ENCODE results near the gene SACS.

SACS gene

GRCh38 chr13:23462815-23463559 is 29.5 kb upstream of the SACS start:
- H3K4me2 ChIP-seq (ENCODE audit: low read length) = no peak overlapping the region

GRCh38 chr13:23461544-23461943 is 28.0 kb upstream of the SACS start:
- Histone ChIP-seq H3K4me3 (ENCODE audit: low read length) (no peak overlapping the region), H3K9me3 (ENCODE audit: control insufficient read depth, insufficient read depth, low read length) (no peaks in the 10 kb centered on the region; the same call in 1 of the 2 replicates), H3K4me1 (ENCODE audit: control insufficient read depth, low read length) (peaks cover 2% of the 10 kb centered on the region; the same call in 1 of the 2 replicates), H3K36me3 (ENCODE audit: control insufficient read depth, low read length) (no peaks in the 10 kb centered on the region), H3K79me2 (ENCODE audit: control insufficient read depth, low read length) (no peaks in the 10 kb centered on the region), H3K9me2 (replicated peaks; ENCODE audit: control insufficient read depth, low read length) (no peaks in the 10 kb centered on the region), H3K27me3 (ENCODE audit: control insufficient read depth, low read length) (peaks cover 21% of the 10 kb centered on the region), H4K20me1 (ENCODE audit: control insufficient read depth, insufficient read depth, low read depth, low read length) (no peaks in the 10 kb centered on the region), H3K27ac (ENCODE audit: low read depth, low read length) (no peak overlapping the region), H3F3A (ENCODE audit: control insufficient read depth, insufficient read depth) (no peaks in the 10 kb centered on the region), H3K4me2 (ENCODE audit: low read length) (no peak overlapping the region)
- no peak for TF ChIP-seq EZH2phosphoT487 (IDR thresholded peaks at IDR 0.05; ENCODE audit: borderline replicate concordance, low read length)
- TF ChIP-seq CTCF (IDR thresholded peaks at IDR 0.05; ENCODE audit: low read depth, low read length, poor library complexity, severe bottlenecking) = no peak

More at GRCh38 chr13:23462815-23463559, 29.5 kb upstream of the SACS start:
- H3K4me1 ChIP-seq (ENCODE audit: control insufficient read depth, low read length) = peaks cover 4% of the 10 kb centered on the region; the same call in 1 of the 2 replicates
- TF ChIP-seq CTCF (IDR thresholded peaks at IDR 0.05; ENCODE audit: low read depth, low read length, poor library complexity, severe bottlenecking) = no peak
- TF ChIP-seq EZH2phosphoT487 (IDR thresholded peaks at IDR 0.05; ENCODE audit: borderline replicate concordance, low read length) = no peak
- H4K20me1 ChIP-seq (ENCODE audit: control insufficient read depth, insufficient read depth, low read depth, low read length) = no peaks in the 10 kb centered on the region
- no peak overlapping the region for H3K27ac ChIP-seq (ENCODE audit: low read depth, low read length)
- H3K79me2 ChIP-seq (ENCODE audit: control insufficient read depth, low read length) = no peaks in the 10 kb centered on the region
- no peak overlapping the region for H3K4me3 ChIP-seq (ENCODE audit: low read length)
- no peaks in the 10 kb centered on the region for H3K36me3 ChIP-seq (ENCODE audit: control insufficient read depth, low read length)
- H3K27me3 ChIP-seq (ENCODE audit: control insufficient read depth, low read length) = peaks cover 28% of the 10 kb centered on the region
- no peaks in the 10 kb centered on the region for H3F3A ChIP-seq (ENCODE audit: control insufficient read depth, insufficient read depth)
- H3K9me3 ChIP-seq (ENCODE audit: control insufficient read depth, insufficient read depth, low read length) = no peaks in the 10 kb centered on the region; the same call in 1 of the 2 replicates
- H3K9me2 ChIP-seq (replicated peaks; ENCODE audit: control insufficient read depth, low read length) = no peaks in the 10 kb centered on the region

GRCh38 chr13:23460921-23461320 is 27.4 kb upstream of the SACS start:
- Histone ChIP-seq H3K27me3 (ENCODE audit: control insufficient read depth, low read length) (peaks cover 15% of the 10 kb centered on the region), H3K27ac (ENCODE audit: low read depth, low read length) (no peak overlapping the region), H3K79me2 (ENCODE audit: control insufficient read depth, low read length) (no peaks in the 10 kb centered on the region), H3K4me1 (ENCODE audit: control insufficient read depth, low read length) (no peaks in the 10 kb centered on the region), H3K36me3 (ENCODE audit: control insufficient read depth, low read length) (no peaks in the 10 kb centered on the region), H3K4me3 (ENCODE audit: low read length) (no peak overlapping the region), H4K20me1 (ENCODE audit: control insufficient read depth, insufficient read depth, low read depth, low read length) (no peaks in the 10 kb centered on the region), H3K9me2 (replicated peaks; ENCODE audit: control insufficient read depth, low read length) (no peaks in the 10 kb centered on the region), H3F3A (ENCODE audit: control insufficient read depth, insufficient read depth) (no peaks in the 10 kb centered on the region), H3K9me3 (ENCODE audit: control insufficient read depth, insufficient read depth, low read length) (no peaks in the 10 kb centered on the region; the same call in 1 of the 2 replicates), H3K4me2 (ENCODE audit: low read length) (no peak overlapping the region)
- TF ChIP-seq EZH2phosphoT487 (IDR thresholded peaks at IDR 0.05; ENCODE audit: borderline replicate concordance, low read length) = no peak
- TF ChIP-seq CTCF (IDR thresholded peaks at IDR 0.05; ENCODE audit: low read depth, low read length, poor library complexity, severe bottlenecking) = no peak
